SJSA1 (cell line): ENCODE data around the gene CHST11. TPM values are rescaled to one million over a fixed set of nuclear protein-coding genes. Genes with fewer than 3 reads are reported as not detected.

Source experiments
- DNase-seq, 2 experiments: peaks; one replicate each; pipeline ENCODE4 v3.0.0-alpha.2; 2015 to 2020; ENCODE audit warnings: low spot score in 2 of 2, low read depth in 1 of 2
- H3K27ac ChIP-seq: fragments of 250-450 bp; sonication (Bioruptor Pico); 2 replicates; pipeline ENCODE4 v1.5.1; 2020; ENCODE audit warnings: mild to moderate bottlenecking, moderate library complexity
- H3K27me3 ChIP-seq: fragments of 250-450 bp; sonication (Bioruptor Pico); replicated peaks from 2 replicates; pipeline ENCODE4 v1.5.1; 2020; ENCODE audit warnings: mild to moderate bottlenecking, moderate library complexity
- H3K36me3 ChIP-seq: fragments of 250-450 bp; sonication (Bioruptor Pico); 2 replicates; pipeline ENCODE4 v1.5.1; 2020; ENCODE audit warnings: mild to moderate bottlenecking
- H3K4me1 ChIP-seq: fragments of 250-450 bp; sonication (Bioruptor Pico); replicated peaks from 2 replicates; pipeline ENCODE4 v1.6.1; 2021; ENCODE audit warnings: mild to moderate bottlenecking
- H3K4me3 ChIP-seq: fragments of 250-450 bp; sonication (Bioruptor Pico); 2 replicates; pipeline ENCODE4 v1.5.1; 2020; ENCODE audit warnings: mild to moderate bottlenecking
- H3K9me3 ChIP-seq: fragments of 250-450 bp; sonication (Bioruptor Pico); replicated peaks from 2 replicates; pipeline ENCODE4 v1.5.1; 2020; ENCODE audit warnings: mild to moderate bottlenecking
- total RNA-seq: library from RNA; depleted of rRNA; stranded (reverse); fragments of >200 nt; shearing (Covaris generic); gene quantifications from 2 replicates; pipeline ENCODE4 v1.2.3, GENCODE V29; 2014

CHST11 gene
- total RNA-seq, 1 experiment from 2014 or later: 0.71 TPM

- H3K27me3 ChIP-seq: no peaks in the 10 kb centered on the region
- no peak for DNase-seq
- no peak overlapping the region for H3K4me3 ChIP-seq
- no peaks in the 10 kb centered on the region for H3K9me3 ChIP-seq
- no peak overlapping the region for H3K27ac ChIP-seq
- H3K36me3 ChIP-seq: no peaks in the 10 kb centered on the region
- no peaks in the 10 kb centered on the region for H3K4me1 ChIP-seq
These were observed 45.9 kb downstream of the CHST11 start for GRCh38 chr12:104502638-104503037.

GRCh38 chr12:104503191-104503590 is 46.4 kb downstream of the CHST11 start:
- DNase-seq: no peak
- Histone ChIP-seq H3K36me3 (no peaks in the 10 kb centered on the region), H3K9me3 (no peaks in the 10 kb centered on the region), H3K27ac (no peak overlapping the region), H3K4me1 (no peaks in the 10 kb centered on the region), H3K27me3 (no peaks in the 10 kb centered on the region), H3K4me3 (no peak overlapping the region)

DNA sequence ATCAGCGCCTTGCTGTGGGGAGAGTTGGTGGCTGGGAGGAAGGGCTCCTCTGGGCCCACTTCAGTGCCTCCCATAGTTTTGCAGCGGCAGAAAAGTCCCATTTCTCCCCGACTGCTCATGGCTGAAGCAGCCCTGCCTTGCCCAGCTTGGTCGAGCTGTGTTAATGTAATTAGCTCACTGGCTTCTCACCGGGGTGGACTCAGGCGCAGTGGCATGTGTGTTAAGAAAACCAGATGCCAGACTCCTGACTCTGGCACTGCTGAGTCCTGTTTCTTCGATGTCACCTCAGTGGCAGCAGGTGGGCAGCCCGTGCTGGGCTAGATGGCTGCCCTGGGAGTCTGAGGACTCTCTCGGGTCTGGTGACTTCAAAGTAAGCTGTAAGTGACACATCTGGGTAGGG is 47.4 kb downstream of the CHST11 start:
- Histone ChIP-seq H3K4me1 (no peaks in the 10 kb centered on the region), H3K27ac (no peak overlapping the region), H3K36me3 (no peaks in the 10 kb centered on the region), H3K27me3 (no peaks in the 10 kb centered on the region), H3K4me3 (no peak overlapping the region), H3K9me3 (no peaks in the 10 kb centered on the region)
- no peak for DNase-seq

DNA sequence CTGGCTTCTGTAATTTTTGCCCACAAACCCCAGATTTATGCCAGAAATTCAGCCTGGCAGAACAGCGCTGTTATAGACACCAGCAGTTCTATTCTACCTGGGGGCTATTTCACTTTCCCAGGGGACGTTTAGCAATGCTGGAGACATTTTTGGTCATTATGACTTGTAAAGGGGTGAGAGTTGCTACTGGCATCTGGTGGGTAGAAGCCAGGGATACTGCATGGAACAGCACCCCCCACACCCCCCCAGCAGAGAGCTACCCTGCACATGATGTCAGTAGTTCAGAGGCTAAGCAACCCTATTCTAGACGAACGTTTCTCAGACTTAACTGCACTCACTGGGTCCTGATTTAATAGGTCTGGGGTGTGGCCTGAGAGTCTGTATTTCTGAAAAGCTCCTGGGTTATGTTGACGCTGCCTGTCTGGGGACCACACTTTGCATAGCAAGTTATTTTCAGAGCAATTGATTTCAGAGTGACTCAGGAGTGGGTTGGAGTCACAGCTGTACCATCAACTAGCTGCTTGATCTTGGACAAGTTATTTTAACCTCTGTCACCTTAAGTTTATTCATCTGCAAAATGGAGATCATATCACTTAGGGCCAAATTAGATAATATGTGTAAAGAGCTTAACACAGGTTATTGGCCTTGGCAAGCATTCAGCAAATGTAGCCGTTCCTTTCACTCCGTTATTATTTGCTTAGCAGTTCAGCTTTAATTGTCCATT is 48.5 kb downstream of the CHST11 start:
- H3K36me3 ChIP-seq: no peaks in the 10 kb centered on the region
- no peaks in the 10 kb centered on the region for H3K9me3 ChIP-seq
- H3K27me3 ChIP-seq: no peaks in the 10 kb centered on the region
- no peak overlapping the region for H3K4me3 ChIP-seq
- DNase-seq: no peak
- no peak overlapping the region for H3K27ac ChIP-seq
- no peaks in the 10 kb centered on the region for H3K4me1 ChIP-seq

DNA sequence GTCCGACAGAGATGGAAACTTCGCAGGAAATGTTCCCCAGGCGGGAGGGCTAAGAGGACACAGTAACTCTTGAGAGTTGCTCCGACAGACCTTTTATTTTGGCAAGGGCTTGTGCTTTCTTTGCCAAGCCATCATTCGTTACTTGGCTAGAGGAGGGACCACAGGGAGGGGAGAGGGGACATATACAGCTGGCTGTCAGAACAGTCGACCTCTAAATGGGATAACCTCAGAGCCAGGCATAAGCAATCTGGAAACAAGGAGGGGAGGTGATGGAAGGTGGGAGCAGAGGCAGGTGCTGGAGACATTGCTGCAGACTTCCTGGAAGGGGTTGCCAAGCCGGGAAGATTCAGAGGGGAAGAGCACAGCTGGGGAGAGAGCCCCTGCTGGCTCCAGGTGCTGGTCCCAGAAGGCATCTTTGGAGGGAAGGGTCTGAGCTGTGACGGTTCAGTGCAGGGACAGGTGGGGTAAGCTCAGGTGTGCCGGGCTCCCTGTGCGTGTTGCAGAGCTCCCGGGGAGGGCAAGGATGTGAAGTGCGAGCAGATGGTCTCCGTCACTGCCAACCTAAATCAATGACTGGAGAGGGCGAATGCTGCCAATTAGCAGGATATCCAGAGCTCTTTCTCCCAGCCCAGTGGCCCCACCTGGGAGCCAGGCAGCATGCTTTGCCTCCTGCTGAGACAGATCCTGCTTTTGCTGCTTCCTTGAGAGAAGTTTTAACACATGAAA is 50.1 kb downstream of the CHST11 start:
- H3K4me1 ChIP-seq: no peaks in the 10 kb centered on the region
- DNase-seq: no peak
- no peaks in the 10 kb centered on the region for H3K36me3 ChIP-seq
- no peaks in the 10 kb centered on the region for H3K9me3 ChIP-seq
- no peaks in the 10 kb centered on the region for H3K27me3 ChIP-seq
- H3K27ac ChIP-seq: no peak overlapping the region
- H3K4me3 ChIP-seq: no peak overlapping the region

DNA sequence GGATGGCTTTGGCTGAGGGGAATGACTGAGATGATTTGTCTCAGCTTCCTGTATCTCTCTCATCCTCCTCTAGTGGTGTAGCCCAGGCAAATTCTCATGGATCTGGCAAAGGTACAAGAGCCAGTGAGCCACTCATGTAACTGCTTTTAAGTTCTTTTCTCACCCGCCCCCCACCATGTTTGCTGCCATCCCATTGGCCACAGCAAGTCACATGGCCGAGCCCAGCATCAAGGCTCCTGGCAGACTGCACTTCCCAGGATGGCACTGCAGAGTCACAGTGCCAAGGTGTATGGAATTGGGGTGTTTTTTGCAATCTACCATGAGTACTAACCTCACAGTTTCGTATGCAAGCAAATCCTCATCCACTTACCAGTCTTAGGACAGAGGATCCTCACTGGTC is 50.9 kb downstream of the CHST11 start:
- no peak for DNase-seq
- no peaks in the 10 kb centered on the region for H3K9me3 ChIP-seq
- no peaks in the 10 kb centered on the region for H3K36me3 ChIP-seq
- no peaks in the 10 kb centered on the region for H3K4me1 ChIP-seq
- no peak overlapping the region for H3K4me3 ChIP-seq
- H3K27me3 ChIP-seq: no peaks in the 10 kb centered on the region
- H3K27ac ChIP-seq: no peak overlapping the region

DNA sequence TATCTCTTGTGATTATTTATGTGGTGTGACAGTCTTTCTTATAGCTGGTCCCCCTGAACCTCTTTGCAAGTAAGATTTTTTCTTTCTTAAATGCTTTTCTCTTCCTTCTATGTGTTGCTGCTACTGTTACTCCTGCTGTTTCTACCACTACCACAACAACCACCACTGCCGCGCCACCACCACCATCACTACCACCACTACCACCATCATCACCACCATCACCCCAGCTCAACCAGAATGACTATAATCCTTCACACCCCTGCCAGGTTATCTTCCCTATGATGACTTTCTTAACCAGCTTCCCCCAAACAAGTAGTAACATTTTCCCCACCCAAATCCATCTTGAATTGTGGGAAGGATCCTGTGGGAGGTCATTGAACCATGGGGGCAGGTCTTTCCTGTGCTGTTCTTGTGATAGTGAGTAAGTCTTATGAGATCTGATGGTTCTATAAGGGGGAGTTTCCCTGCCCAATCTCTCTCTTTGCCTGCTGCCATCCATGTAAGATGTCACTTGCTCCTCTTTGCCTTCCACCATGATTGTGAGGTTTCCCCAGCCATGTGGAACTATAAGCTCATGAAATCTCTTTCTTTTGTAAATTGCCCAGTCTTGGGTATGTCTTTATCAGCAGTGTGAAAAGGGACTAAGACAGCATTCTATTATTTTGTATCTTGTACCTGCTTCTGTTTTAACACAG is 52.2 kb downstream of the CHST11 start:
- H3K4me3 ChIP-seq: no peak overlapping the region
- H3K27me3 ChIP-seq: no peaks in the 10 kb centered on the region
- no peak for DNase-seq
- H3K27ac ChIP-seq: no peak overlapping the region
- no peaks in the 10 kb centered on the region for H3K4me1 ChIP-seq
- H3K9me3 ChIP-seq: no peaks in the 10 kb centered on the region
- no peaks in the 10 kb centered on the region for H3K36me3 ChIP-seq

- Histone ChIP-seq H3K4me1 (no peaks in the 10 kb centered on the region), H3K4me3 (no peak overlapping the region), H3K27me3 (no peaks in the 10 kb centered on the region), H3K9me3 (no peaks in the 10 kb centered on the region), H3K27ac (no peak overlapping the region), H3K36me3 (no peaks in the 10 kb centered on the region)
- DNase-seq: no peak
These were observed 53.6 kb downstream of the CHST11 start for GRCh38 chr12:104510145-104510872.

- no peaks in the 10 kb centered on the region for H3K4me1 ChIP-seq
- no peak for DNase-seq
- H3K27ac ChIP-seq: no peak overlapping the region
- H3K9me3 ChIP-seq: no peaks in the 10 kb centered on the region
- no peaks in the 10 kb centered on the region for H3K36me3 ChIP-seq
- H3K4me3 ChIP-seq: no peak overlapping the region
- no peaks in the 10 kb centered on the region for H3K27me3 ChIP-seq
These were observed 54.2 kb downstream of the CHST11 start for GRCh38 chr12:104510873-104511440.

DNA sequence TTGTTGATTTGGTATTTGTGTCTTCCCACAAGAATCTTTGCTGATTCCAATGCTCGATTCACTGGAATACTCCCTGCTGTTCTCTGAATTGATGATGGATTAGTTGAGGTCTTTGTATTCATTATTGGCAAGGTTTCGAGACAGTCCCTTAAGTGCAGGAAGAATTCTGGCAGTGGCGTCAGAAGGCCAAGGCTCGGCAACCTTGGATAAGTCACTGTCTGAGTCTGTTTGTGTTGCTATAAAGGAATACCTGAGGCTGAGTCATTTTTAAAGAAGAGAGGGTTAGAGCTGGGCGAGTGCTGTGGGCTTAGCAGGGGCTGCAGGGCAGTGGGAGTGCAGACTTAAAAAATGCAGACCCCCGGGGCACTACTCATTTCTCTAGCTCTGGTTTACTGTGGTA is 56.9 kb downstream of the CHST11 start:
- Histone ChIP-seq H3K4me1 (no peaks in the 10 kb centered on the region), H3K27me3 (no peaks in the 10 kb centered on the region), H3K9me3 (no peaks in the 10 kb centered on the region), H3K27ac (no peak overlapping the region), H3K4me3 (no peak overlapping the region), H3K36me3 (no peaks in the 10 kb centered on the region)
- no peak for DNase-seq

DNA sequence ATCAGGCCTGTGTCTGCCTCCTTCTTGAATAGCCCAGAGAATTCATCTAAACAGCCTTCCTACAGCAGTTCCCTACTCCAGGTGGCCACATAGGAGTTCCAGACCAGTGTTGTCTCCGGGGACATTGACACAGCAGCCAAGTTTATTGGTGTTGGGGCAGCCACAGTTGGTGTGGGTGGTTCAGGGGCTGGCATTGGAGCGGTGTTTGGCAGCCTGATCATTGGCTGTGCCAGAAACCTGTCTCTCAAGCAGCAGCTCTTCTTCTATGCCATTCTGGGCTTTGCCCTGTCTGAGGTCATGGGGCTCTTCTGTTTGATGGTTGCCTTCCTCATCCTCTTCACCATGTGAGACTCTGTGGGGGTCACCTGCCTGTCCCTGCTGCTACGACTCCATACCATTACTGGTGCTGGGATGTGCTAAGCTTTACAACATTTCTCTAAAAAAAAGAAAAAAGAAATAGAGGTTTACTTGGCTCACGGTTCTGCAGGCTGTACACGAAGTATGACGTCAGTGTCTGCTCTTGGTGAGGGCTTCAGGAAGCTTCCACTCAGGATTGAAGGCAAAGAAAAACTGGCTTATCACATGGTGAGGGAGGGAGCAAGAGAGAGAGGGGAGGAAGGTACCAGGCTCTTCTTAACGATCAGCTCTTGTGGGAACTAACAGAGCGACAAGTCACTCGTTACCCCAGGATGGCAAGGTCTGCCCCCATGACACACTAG is 57.5 kb downstream of the CHST11 start:
- Histone ChIP-seq H3K27ac (no peak overlapping the region), H3K27me3 (no peaks in the 10 kb centered on the region), H3K4me3 (no peak overlapping the region), H3K36me3 (no peaks in the 10 kb centered on the region), H3K4me1 (no peaks in the 10 kb centered on the region), H3K9me3 (no peaks in the 10 kb centered on the region)
- DNase-seq: no peak

- no peak for DNase-seq
These were observed 59.2 kb downstream of the CHST11 start for GRCh38 chr12:104515899-104516298.

GRCh38 chr12:104516821-104517220 is 60.1 kb downstream of the CHST11 start:
- Histone ChIP-seq H3K27me3 (no peaks in the 10 kb centered on the region), H3K4me1 (no peaks in the 10 kb centered on the region), H3K9me3 (no peaks in the 10 kb centered on the region), H3K4me3 (no peak overlapping the region), H3K36me3 (no peaks in the 10 kb centered on the region), H3K27ac (no peak overlapping the region)
- no peak for DNase-seq

More at GRCh38 chr12:104515899-104516298, 59.2 kb downstream of the CHST11 start:
- Histone ChIP-seq H3K27ac (no peak overlapping the region), H3K36me3 (no peaks in the 10 kb centered on the region), H3K9me3 (no peaks in the 10 kb centered on the region), H3K4me1 (no peaks in the 10 kb centered on the region), H3K27me3 (no peaks in the 10 kb centered on the region), H3K4me3 (no peak overlapping the region)
